Measurements from ENCODE around the gene CPM.

DNA sequence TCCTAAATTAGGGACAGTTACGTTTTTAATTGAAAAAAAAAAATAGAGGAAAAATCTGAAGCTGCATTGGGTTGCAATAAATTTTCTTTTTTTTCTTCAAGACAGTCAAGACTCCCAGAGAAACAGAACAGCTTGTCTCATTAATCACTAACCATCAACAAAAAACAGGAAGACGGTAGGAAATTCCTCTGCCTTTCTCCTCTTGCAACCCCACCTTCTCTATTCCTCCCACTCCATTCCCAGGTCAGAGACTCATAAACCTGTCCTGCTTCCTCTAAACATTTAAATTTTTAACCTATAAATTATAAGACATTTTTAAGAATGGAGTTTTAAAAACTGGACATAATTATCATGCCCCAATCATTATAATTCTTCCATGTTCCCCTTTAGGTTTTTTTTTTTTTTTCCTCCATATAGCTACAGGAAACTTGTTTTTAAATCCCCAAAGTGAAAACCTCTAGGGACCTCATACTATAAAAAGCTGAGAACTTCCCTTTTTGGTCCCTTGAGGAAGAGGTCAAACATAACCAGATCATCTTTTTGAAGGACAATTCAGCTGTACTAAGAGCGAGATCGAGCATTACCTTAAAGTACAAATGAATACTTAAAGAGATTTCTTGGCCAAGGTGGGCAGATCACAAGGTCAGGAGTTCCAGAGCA lies 36.0 kb downstream of the CPM start:
- TF ChIP-seq SIN3A (IDR thresholded peaks at IDR 0.05; ENCODE audit: borderline replicate concordance, insufficient read depth, low read length): no peak
- no peak for TF ChIP-seq POLR2AphosphoS5 (IDR thresholded peaks at IDR 0.05; ENCODE audit: low read depth, low read length)

Measured in PFSK-1 (cell line).